IMR-90 (cell line): Measurements from ENCODE around the gene GPR137. TPM values are rescaled to one million over a fixed set of nuclear protein-coding genes. Genes with fewer than 3 reads are reported as not detected.

Source experiments
- ATAC-seq: fragments of 200-7000 bp; cut with Tn5 transposase; 2 replicates; pipeline ENCODE4 v1.9.1; 2020; ENCODE audit warnings: low read depth, mild to moderate bottlenecking, moderate library complexity
- BruUV-seq: library from RNA; stranded (reverse); fragments of 400-500 nt; replicated peaks from 2 replicates; lab custom pipeline; 2021; lab: Mats Ljungman, UMichigan
- CTCF ChIA-PET: fragments of 300-600 bp; formaldehyde crosslinking; extraction: SDS; loops from one replicate; lab custom pipeline; 2021; ENCODE audit warnings: antibody characterized with exemption; lab: Yijun Ruan, JAX
- POLR2A ChIA-PET: fragments of 300-600 bp; sonication (Branson Sonifier 250); formaldehyde crosslinking; loops from one replicate; lab custom pipeline; 2022; ENCODE audit warnings: antibody characterized with exemption; ENCODE audit not compliant: unreplicated experiment; lab: Charles Lee
- DNase-seq: peaks from one replicate; pipeline ENCODE4 v3.0.0; 2013
- H2AFZ ChIP-seq: replicated peaks from 2 replicates; pipeline ENCODE3; 2013; ENCODE audit warnings: low read length, mild to moderate bottlenecking; ENCODE audit not compliant: poor library complexity
- H2AK5ac ChIP-seq: 2 replicates; pipeline ENCODE4 v1.6.1; 2013; ENCODE audit warnings: low read depth, low read length, inconsistent platforms
- H2AK9ac ChIP-seq: replicated peaks from 2 replicates; pipeline ENCODE3; 2013; ENCODE audit warnings: mild to moderate bottlenecking, low read depth, low read length, moderate library complexity; ENCODE audit not compliant: poor library complexity
- H2BK120ac ChIP-seq: 2 replicates; pipeline ENCODE4 v1.6.1; 2013; ENCODE audit warnings: low read depth, low read length, inconsistent platforms
- H2BK15ac ChIP-seq: 3 replicates; pipeline ENCODE4 v1.6.1; 2013; ENCODE audit warnings: low read depth, low read length, inconsistent platforms
- H2BK20ac ChIP-seq: 2 replicates; pipeline ENCODE4 v1.6.1; 2013; ENCODE audit warnings: low read depth, mild to moderate bottlenecking, inconsistent platforms, low read length, moderate library complexity
- H2BK5ac ChIP-seq: 2 replicates; pipeline ENCODE4 v1.6.1; 2013; ENCODE audit warnings: mild to moderate bottlenecking, low read depth, low read length, inconsistent platforms; ENCODE audit not compliant: poor library complexity, severe bottlenecking
- H3K14ac ChIP-seq: replicated peaks from 2 replicates; pipeline ENCODE4 v1.6.1; 2013; ENCODE audit warnings: low read depth, low read length, inconsistent platforms
- H3K18ac ChIP-seq: 2 replicates; pipeline ENCODE4 v1.6.1; 2013; ENCODE audit warnings: low read depth, low read length, control low read depth
- H3K23ac ChIP-seq: 2 replicates; pipeline ENCODE4 v1.6.1; 2013; ENCODE audit warnings: low read depth, low read length, inconsistent platforms
- H3K27ac ChIP-seq: 2 replicates; pipeline ENCODE4 v1.5.1; 2013; ENCODE audit warnings: mild to moderate bottlenecking, control low read depth, low read length; ENCODE audit not compliant: insufficient read depth
- H3K27me3 ChIP-seq: 2 replicates; pipeline ENCODE4 v1.6.1; 2013; ENCODE audit warnings: low read length; ENCODE audit not compliant: control insufficient read depth, insufficient read depth
- H3K36me3 ChIP-seq: 2 replicates; pipeline ENCODE4 v1.6.1; 2013; ENCODE audit warnings: low read length, mixed read lengths; ENCODE audit not compliant: control insufficient read depth, insufficient read depth
- H3K4ac ChIP-seq: 2 replicates; pipeline ENCODE4 v1.6.1; 2013; ENCODE audit warnings: low read depth, low read length, inconsistent platforms
- H3K4me1 ChIP-seq: 2 replicates; pipeline ENCODE4 v1.6.1; 2013; ENCODE audit warnings: low read length, mixed read lengths; ENCODE audit not compliant: control insufficient read depth, insufficient read depth
- H3K4me2 ChIP-seq: 2 replicates; pipeline ENCODE4 v1.6.1; 2013; ENCODE audit warnings: low read depth, mild to moderate bottlenecking, control low read depth, low read length, moderate library complexity
- H3K4me3 ChIP-seq: 2 replicates; pipeline ENCODE4 v1.5.1; 2013; ENCODE audit warnings: low read depth, mild to moderate bottlenecking, control low read depth, low read length, moderate library complexity; ENCODE audit not compliant: insufficient read depth
- H3K56ac ChIP-seq: 2 replicates; pipeline ENCODE4 v1.6.1; 2013; ENCODE audit warnings: low read length, inconsistent platforms; ENCODE audit not compliant: insufficient read depth; ENCODE audit errors: extremely low read depth
- H3K79me1 ChIP-seq, 2 experiments: 2 replicates each; pipeline ENCODE4 v1.6.1; 2013; ENCODE audit warnings: low read length in 2 of 2, inconsistent platforms in 1 of 2, low read depth in 1 of 2
- H3K9ac ChIP-seq: 2 replicates; pipeline ENCODE4 v1.6.1; 2013; ENCODE audit warnings: low read depth, low read length, control low read depth
- H3K9me1 ChIP-seq: 2 replicates; pipeline ENCODE4 v1.6.1; 2013; ENCODE audit warnings: low read length, inconsistent platforms; ENCODE audit not compliant: insufficient read depth
- H3K9me3 ChIP-seq: 2 replicates; pipeline ENCODE4 v1.6.1; 2013; ENCODE audit warnings: low read length; ENCODE audit not compliant: control insufficient read depth, insufficient read depth
- H4K20me1 ChIP-seq: 2 replicates; pipeline ENCODE4 v1.6.1; 2013; ENCODE audit warnings: low read length, inconsistent platforms; ENCODE audit not compliant: insufficient read depth
- H4K5ac ChIP-seq: 2 replicates; pipeline ENCODE4 v1.6.1; 2013; ENCODE audit warnings: mild to moderate bottlenecking, low read depth, low read length, control low read depth
- H4K8ac ChIP-seq, 2 experiments: 2 replicates each; pipeline ENCODE4 v1.6.1; 2013; ENCODE audit warnings: low read depth in 2 of 2, low read length in 2 of 2, control low read depth in 1 of 2, inconsistent platforms in 1 of 2
- H4K91ac ChIP-seq: 2 replicates; pipeline ENCODE4 v1.6.1; 2013; ENCODE audit warnings: low read depth, low read length, inconsistent platforms; ENCODE audit not compliant: insufficient read depth
- POLR2A ChIP-seq: IDR thresholded peaks from 2 replicates; pipeline ENCODE4 v1.6.1; 2012; ENCODE audit warnings: mild to moderate bottlenecking, low read depth, low read length
- RCOR1 ChIP-seq: IDR thresholded peaks from 2 replicates; pipeline ENCODE4 v1.6.1; 2012; ENCODE audit warnings: mild to moderate bottlenecking, low read length, improper control_type of control experiment; ENCODE audit not compliant: insufficient replicate concordance
- SMC3 ChIP-seq: fragments of 150-350 bp; IDR thresholded peaks from 2 replicates; pipeline ENCODE4 v1.6.1; 2016; ENCODE audit warnings: low read depth, mild to moderate bottlenecking, antibody characterized with exemption, low read length, moderate library complexity
- WGBS, 2 experiments: methylation state at CpG; one replicate each; pipeline versions ENCODE4 v1.1.5 to v1.1.7; 2013; ENCODE audit warnings: missing lambda C conversion rate in 2 of 2; ENCODE audit not compliant: insufficient read length in 1 of 2; ENCODE audit errors: extremely low coverage in 2 of 2; 5-methylcytosine and 5-hydroxymethylcytosine counted together
- dilution Hi-C: fragments of 300-500 bp; cut with HindIII; formaldehyde crosslinking; loops from one replicate; pipeline ENCODE4 v1.14.3; 2018; ENCODE audit warnings: low sequenced_read_pairs; ENCODE audit not compliant: unreplicated experiment
- in situ Hi-C: fragments of 300-500 bp; cut with MboI; formaldehyde crosslinking; loops from 3 replicates; pipeline ENCODE4 v1.14.3; 2019; ENCODE audit warnings: low sequenced_read_pairs, inconsistent platforms, mixed read lengths
- intact Hi-C: fragments of 100-400 bp; cut with micrococcal nuclease; formaldehyde crosslinking; loops from 2 replicates; pipeline ENCODE4 v1.10.0; 2022
- polyA plus RNA-seq, 3 experiments: library from polyadenylated mRNA; depleted of rRNA; stranded (reverse); fragments of >200 nt; gene quantifications; 2 replicates each; pipeline ENCODE4 v1.2.3, GENCODE V29; 2012; ENCODE audit warnings: low replicate concordance in 1 of 3
- total RNA-seq: library from RNA; depleted of rRNA; stranded (reverse); fragments of >200 nt; gene quantifications from 2 replicates; pipeline ENCODE4 v1.2.3, GENCODE V29; 2012

GPR137 gene
- total and polyA plus RNA-seq, 2 of the 4 experiments (the other 2 are of a cell fraction): 3.6 to 26.0 TPM

GRCh38 chr11:64238999-64239398, 46.6 kb upstream of the GPR137 start:
- TF ChIP-seq SMC3: no peak
- TF ChIP-seq RCOR1: no peak
- TF ChIP-seq POLR2A: no peak
- no peak overlapping the region for H3K4ac ChIP-seq
- no peak overlapping the region for H3K4me2 ChIP-seq
- no peak overlapping the region for H2BK20ac ChIP-seq
- H3K4me3 ChIP-seq: no peak overlapping the region
- DNase-seq (no peak), ATAC-seq (no peak)
- no peak overlapping the region for H3K14ac ChIP-seq
- no peaks in the 10 kb centered on the region for H3K27me3 ChIP-seq
- POLR2A ChIA-PET: no interaction called here
- BruUV-seq: no TSS peak
- H4K20me1 ChIP-seq: peaks cover 10% of the 10 kb centered on the region
- no peak overlapping the region for H4K8ac ChIP-seq
- CTCF ChIA-PET: no interaction called here
- in situ Hi-C loops (no loop called here), dilution Hi-C loops (no loop called here), intact Hi-C loops (no loop called here)
- no peak overlapping the region for H3K9ac ChIP-seq
- H4K91ac ChIP-seq: no peak overlapping the region
- H3K9me1 ChIP-seq: peaks cover 14% of the 10 kb centered on the region
- H4K5ac ChIP-seq: no peak overlapping the region
- peaks cover 30 to 48% of the 10 kb centered on the region in 2 experiments; a peak in 3 of 4 replicates for H3K79me1 ChIP-seq
- H2AK9ac ChIP-seq: no peak overlapping the region
- H2AFZ ChIP-seq: no peak overlapping the region
- H2BK5ac ChIP-seq: no peak overlapping the region
- no peak overlapping the region for H2BK15ac ChIP-seq
- no peak overlapping the region for H3K18ac ChIP-seq
- WGBS, 2 experiments: 100% methylated on average over 2 of the region's 5 CpGs; no CpG with 5 or more reads in 1 of the 2 experiments
- H3K27ac ChIP-seq: no peak overlapping the region
- H3K9me3 ChIP-seq: no peaks in the 10 kb centered on the region
- no peak overlapping the region for H2AK5ac ChIP-seq
- H3K56ac ChIP-seq: no peak overlapping the region
- no peak overlapping the region for H3K23ac ChIP-seq
- H3K36me3 ChIP-seq: peaks cover 28% of the 10 kb centered on the region
- H2BK120ac ChIP-seq: no peak overlapping the region
- H3K4me1 ChIP-seq: peaks cover 14% of the 10 kb centered on the region
